Erythroblast (primary cell): Measurements from ENCODE around the gene MT1B.

Experiments used
- GATA1 ChIP-seq: IDR thresholded peaks from 2 replicates; pipeline ENCODE4 v1.6.1; 2011; ENCODE audit warnings: low read depth, mild to moderate bottlenecking, control low read depth, low read length, moderate library complexity
- POLR2A ChIP-seq: IDR thresholded peaks from 2 replicates; pipeline ENCODE4 v1.6.1; 2011; ENCODE audit warnings: mild to moderate bottlenecking, low read length

GRCh38 chr16:56609463-56609921 is 42.2 kb upstream of the MT1B start:
- TF ChIP-seq POLR2A (peak; percentile 35), GATA1 (no peak)
